Thyroid gland (tissue), 4 donors: Measurements from ENCODE around the gene IGFL3. TPM values are rescaled to one million over a fixed set of nuclear protein-coding genes. Genes with fewer than 3 reads are reported as not detected.
A peak's percentile ranks its signal among the peaks of the same experiment; 100 is the strongest.
"Not testable (repeated sequence)": the region's sequence is repeated elsewhere in the genome, so short reads cannot be mapped to it uniquely, and the experiment has no call there.

ENCODE experiments used
- DNase-seq, 2 donors: peaks; one replicate each; pipeline ENCODE4 v3.0.0-alpha.2; 2019
- H3K27ac ChIP-seq, 3 donors: fragments of 200-600 bp; sonication (generic); 1 replicate in 2 of 3; 2 replicates in 1 of 3; pipeline ENCODE4 v1.5.1; 2016 to 2019; ENCODE audit warnings: mild to moderate bottlenecking in 1 of 3, moderate library complexity in 1 of 3
- H3K27me3 ChIP-seq: fragments of 200-600 bp; sonication (generic); one replicate; pipeline ENCODE4 v1.5.1; 2019
- H3K36me3 ChIP-seq, 2 donors: fragments of 200-600 bp; sonication (generic); one replicate each; pipeline ENCODE4 v1.5.1; 2016 to 2019
- H3K4me1 ChIP-seq, 2 donors: fragments of 200-600 bp; sonication (generic); one replicate each; pipeline ENCODE4 v1.5.1; 2017 to 2019
- H3K4me3 ChIP-seq, 3 donors: fragments of 200-600 bp; sonication (generic); replicated peaks in 1 of 3; 1 replicate in 2 of 3; 2 replicates in 1 of 3; pipeline ENCODE4 v1.5.1; 2016; ENCODE audit warnings: mild to moderate bottlenecking in 1 of 3
- H3K9me3 ChIP-seq: fragments of 200-600 bp; sonication (generic); one replicate; pipeline ENCODE4 v1.5.1; 2017
- POLR2A ChIP-seq, 2 donors: fragments of 450-650 bp; IDR thresholded peaks; one replicate each; pipeline ENCODE4 v1.6.1; 2017; ENCODE audit warnings: antibody characterized with exemption in 2 of 2, mild to moderate bottlenecking in 2 of 2, moderate library complexity in 1 of 2
- WGBS, 2 donors: methylation state at CpG; one replicate each; pipeline ENCODE4 v1.1.5; 2017; 5-methylcytosine and 5-hydroxymethylcytosine counted together
- intact Hi-C: fragments of 100-400 bp; cut with DNase I; formaldehyde crosslinking; loops from one replicate; pipeline ENCODE4 v1.15.1; 2023
- total RNA-seq, 4 donors: library from RNA; depleted of rRNA; stranded (reverse); fragments of >200 nt; gene quantifications; one replicate each; pipeline ENCODE4 v1.2.3, GENCODE V29; 2016
- TF ChIP-seq, protein P1 (sequence below), 6 experiments: fragments of 200-600 bp in 3 of 6; fragments of 450-650 bp in 3 of 6; sonication (generic) in 3 of 6; IDR thresholded peaks; one replicate each; pipeline ENCODE4 v1.5.1; 2016 to 2019; ENCODE audit warnings: antibody characterized with exemption in 6 of 6, mild to moderate bottlenecking in 2 of 6, inconsistent platforms in 1 of 6, moderate library complexity in 1 of 6

Gene IGFL3
- total RNA-seq, 4 donors from 2014 or later, result not detected

DNA sequence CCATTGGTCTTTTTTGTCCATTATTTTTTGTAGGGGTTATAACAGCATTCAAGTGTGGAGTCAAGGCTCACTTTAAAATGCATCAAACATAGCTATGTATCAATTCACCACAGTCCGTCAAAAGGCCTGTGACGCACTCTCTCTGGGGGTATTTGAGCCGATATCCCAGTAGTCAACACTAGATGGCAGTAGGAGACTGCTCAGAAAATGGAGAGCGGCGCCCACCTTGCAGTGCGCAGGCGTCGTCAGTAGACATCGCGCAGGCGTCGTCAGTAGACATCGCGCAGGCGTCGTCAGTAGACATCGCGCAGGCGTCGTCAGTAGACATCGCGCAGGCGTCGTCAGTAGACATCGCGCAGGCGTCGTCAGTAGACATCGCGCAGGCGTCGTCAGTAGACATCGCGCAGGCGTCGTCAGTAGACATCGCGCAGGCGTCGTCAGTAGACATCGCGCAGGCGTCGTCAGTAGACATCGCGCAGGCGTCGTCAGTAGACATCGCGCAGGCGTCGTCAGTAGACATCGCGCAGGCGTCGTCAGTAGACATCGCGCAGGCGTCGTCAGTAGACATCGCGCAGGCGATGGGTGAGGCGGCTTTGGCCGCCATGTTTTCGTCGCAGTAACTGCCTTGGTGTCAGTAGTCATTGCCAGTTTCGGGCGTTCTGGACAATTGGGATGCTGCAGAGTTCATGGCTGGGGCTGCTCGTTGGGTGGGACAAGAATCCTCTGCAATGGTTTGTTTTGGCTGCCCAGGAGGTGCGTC, 45.7 kb downstream of the IGFL3 start:
- H3K4me3 ChIP-seq, H3K9me3 ChIP-seq, H3K27ac ChIP-seq, H3K36me3 ChIP-seq, intact Hi-C loops, H3K4me1 ChIP-seq: not testable (repeated sequence)
- peaks cover 18% of the 10 kb centered on the region for H3K27me3 ChIP-seq
- TF ChIP-seq, protein P1, sequence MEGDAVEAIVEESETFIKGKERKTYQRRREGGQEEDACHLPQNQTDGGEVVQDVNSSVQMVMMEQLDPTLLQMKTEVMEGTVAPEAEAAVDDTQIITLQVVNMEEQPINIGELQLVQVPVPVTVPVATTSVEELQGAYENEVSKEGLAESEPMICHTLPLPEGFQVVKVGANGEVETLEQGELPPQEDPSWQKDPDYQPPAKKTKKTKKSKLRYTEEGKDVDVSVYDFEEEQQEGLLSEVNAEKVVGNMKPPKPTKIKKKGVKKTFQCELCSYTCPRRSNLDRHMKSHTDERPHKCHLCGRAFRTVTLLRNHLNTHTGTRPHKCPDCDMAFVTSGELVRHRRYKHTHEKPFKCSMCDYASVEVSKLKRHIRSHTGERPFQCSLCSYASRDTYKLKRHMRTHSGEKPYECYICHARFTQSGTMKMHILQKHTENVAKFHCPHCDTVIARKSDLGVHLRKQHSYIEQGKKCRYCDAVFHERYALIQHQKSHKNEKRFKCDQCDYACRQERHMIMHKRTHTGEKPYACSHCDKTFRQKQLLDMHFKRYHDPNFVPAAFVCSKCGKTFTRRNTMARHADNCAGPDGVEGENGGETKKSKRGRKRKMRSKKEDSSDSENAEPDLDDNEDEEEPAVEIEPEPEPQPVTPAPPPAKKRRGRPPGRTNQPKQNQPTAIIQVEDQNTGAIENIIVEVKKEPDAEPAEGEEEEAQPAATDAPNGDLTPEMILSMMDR (IDR thresholded peaks at IDR 0.05), result peak in 3 of 6 experiments; percentile 15 to 35 (median 21)
- 28 to 33% methylated on average over 6 to 9 of the region's 71 CpGs for WGBS, 2 donors
- peak in 1 of 2 donors; percentile 3 for DNase-seq

DNA sequence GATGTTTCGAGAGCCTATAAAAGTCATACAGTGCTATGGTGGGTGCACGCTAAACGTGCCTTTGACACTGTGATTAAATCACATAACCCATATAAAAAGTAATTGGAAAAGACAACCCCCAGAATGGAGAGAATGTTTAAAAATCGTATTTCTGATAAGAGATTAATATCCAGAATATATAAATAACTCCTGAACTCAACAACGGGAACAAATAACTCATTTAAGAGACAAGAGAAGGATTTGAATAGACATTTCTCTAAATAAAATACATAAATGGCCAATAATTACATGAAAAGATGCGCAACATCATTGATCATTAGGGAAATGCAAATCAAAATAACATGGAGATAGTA, 46.7 kb downstream of the IGFL3 start:
- DNase-seq, result no peak
- Histone ChIP-seq H3K9me3 (no peaks in the 10 kb centered on the region), H3K36me3 (no peaks in the 10 kb centered on the region), H3K27ac (no peak overlapping the region), H3K4me1 (peaks cover 5 to 6% of the 10 kb centered on the region in 2 donors), H3K4me3 (no peak overlapping the region), H3K27me3 (peaks cover 18% of the 10 kb centered on the region)
- intact Hi-C loops, result no loop called here
- WGBS, 2 donors, result 21 to 23% methylated on average over 6 of the region's 6 CpGs
- TF ChIP-seq, protein P1 (IDR thresholded peaks at IDR 0.05), result no peak
- no peak for TF ChIP-seq POLR2A (IDR thresholded peaks at IDR 0.05)

DNA sequence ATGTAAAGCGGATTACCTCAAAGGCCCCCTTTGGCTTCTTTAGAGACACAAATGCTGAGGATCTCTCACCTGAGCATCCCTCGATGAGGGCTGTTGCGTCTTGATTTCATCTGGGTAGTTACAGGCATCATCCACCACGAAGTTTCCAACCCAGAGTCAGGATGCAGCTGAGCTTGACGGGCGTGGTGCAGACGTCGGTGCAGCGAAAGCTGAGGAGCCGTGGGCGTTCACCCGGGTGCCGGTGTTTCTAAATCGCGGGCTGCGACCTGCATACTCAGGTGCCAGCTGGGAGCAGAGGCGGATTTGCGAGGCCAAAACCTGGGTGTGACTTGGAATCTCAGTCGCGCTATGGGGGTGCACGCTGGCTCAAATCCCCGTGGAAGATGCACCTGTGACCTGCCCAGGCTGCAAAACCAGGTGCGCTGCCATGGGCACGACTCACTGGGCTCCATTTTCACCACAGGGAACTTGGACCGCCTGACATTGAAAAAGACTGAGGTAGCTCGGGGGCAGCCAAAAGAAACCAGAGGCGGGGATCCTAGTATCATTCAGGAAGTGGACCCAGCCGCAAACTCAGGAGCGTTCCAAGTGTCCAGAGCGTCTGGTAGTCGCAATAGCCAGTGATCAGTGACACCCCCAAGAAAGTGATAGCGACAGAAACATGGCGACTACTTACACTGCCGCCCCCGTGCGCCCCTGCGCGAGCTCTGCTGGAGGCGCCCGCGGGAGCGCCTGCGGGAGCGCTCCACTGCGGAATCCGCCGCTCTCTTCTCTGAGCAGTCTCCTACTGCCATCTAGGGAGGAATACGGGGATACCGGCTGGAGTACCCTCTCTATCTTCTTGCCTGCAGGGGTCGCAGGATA, 47.3 kb downstream of the IGFL3 start:
- WGBS, 2 donors, result 5 to 6% methylated on average over 37 to 39 of the region's 50 CpGs
- H3K27ac ChIP-seq, result no peak overlapping the region
- peaks cover 18% of the 10 kb centered on the region for H3K27me3 ChIP-seq
- no peak overlapping the region for H3K4me3 ChIP-seq
- TF ChIP-seq, protein P1 (IDR thresholded peaks at IDR 0.05), result peak in 5 of 6 experiments; percentile 10 to 58 (median 44)
- no peak for TF ChIP-seq POLR2A (IDR thresholded peaks at IDR 0.05)
- peaks cover 5 to 6% of the 10 kb centered on the region in 2 donors for H3K4me1 ChIP-seq
- intact Hi-C loops, result no loop called here
- DNase-seq, result peak; percentile 18 to 27
- no peaks in the 10 kb centered on the region for H3K36me3 ChIP-seq
- H3K9me3 ChIP-seq, result no peaks in the 10 kb centered on the region

DNA sequence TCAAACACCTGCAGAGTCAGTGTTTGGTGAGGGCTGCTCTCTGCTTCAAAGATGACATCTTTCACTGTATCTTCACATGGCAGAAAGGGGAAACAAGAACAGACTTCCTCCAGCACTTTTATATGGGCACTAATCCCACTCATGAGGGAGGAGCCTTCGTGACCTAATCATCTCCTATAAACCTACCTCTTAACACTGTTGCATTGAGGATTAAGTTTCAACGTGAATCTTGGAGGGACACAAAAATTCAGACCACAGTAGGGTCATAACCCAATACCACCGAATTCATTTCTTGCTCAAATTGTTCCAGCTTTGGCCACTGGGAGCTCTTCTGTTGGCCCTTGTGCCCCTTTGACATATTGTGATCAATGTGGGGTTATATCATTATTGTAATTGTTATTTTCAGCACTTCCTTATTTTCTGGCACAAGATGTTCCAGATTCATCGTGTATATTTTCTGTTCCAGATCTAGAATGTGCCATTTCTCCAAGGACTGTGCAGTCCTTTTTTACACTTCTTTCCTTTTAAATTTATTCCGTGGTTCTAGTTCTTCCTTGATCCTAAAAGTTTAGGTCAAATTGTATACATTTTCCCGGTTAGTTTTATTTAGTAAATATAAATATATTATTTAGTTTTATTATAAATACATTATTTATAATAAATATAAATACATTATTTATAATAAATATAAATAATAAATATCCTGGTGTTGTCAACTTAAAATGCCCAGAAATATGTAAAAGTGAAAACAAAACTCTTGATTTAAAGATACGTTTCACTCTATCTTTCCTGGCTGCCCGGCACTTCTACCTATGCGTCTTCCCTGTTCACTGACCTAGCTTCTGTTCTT, 48.2 kb downstream of the IGFL3 start:
- H3K36me3 ChIP-seq, result no peaks in the 10 kb centered on the region
- 44 to 47% methylated on average over 9 of the region's 9 CpGs for WGBS, 2 donors
- peaks cover 5 to 6% of the 10 kb centered on the region in 2 donors for H3K4me1 ChIP-seq
- H3K27me3 ChIP-seq, result peaks cover 18% of the 10 kb centered on the region
- no peak for DNase-seq
- no peak overlapping the region for H3K27ac ChIP-seq
- TF ChIP-seq, protein P1 (IDR thresholded peaks at IDR 0.05), result no peak
- no peak for TF ChIP-seq POLR2A (IDR thresholded peaks at IDR 0.05)
- H3K9me3 ChIP-seq, result no peaks in the 10 kb centered on the region
- no peak overlapping the region for H3K4me3 ChIP-seq
- intact Hi-C loops, result no loop called here
